Stomach smooth muscle (tissue), 2 donors: ENCODE results near the gene TAF3.
"Not testable (repeated sequence)": the region's sequence is repeated elsewhere in the genome, so short reads cannot be mapped to it uniquely, and the experiment has no call there.

Experiments
- H3K27ac ChIP-seq: one replicate; pipeline ENCODE4 v1.7.0; 2013; ENCODE audit warnings: mild to moderate bottlenecking, low read length, inconsistent platforms
- H3K27me3 ChIP-seq, 2 donors: one replicate each; pipeline ENCODE4 v1.7.0; 2013; ENCODE audit warnings: low read length in 2 of 2; ENCODE audit not compliant: insufficient read depth in 2 of 2, control insufficient read depth in 1 of 2
- H3K36me3 ChIP-seq, 2 donors: one replicate each; pipeline ENCODE4 v1.7.0; 2013; ENCODE audit warnings: low read length in 2 of 2; ENCODE audit not compliant: control insufficient read depth in 2 of 2, insufficient read depth in 2 of 2
- H3K4me1 ChIP-seq: one replicate; pipeline ENCODE4 v1.7.0; 2013; ENCODE audit warnings: low read length; ENCODE audit not compliant: control insufficient read depth, insufficient read depth
- H3K4me3 ChIP-seq, 2 donors: one replicate each; pipeline ENCODE4 v1.7.0; 2013; ENCODE audit warnings: low read length in 2 of 2
- H3K9ac ChIP-seq, 2 donors: one replicate each; pipeline ENCODE4 v1.7.0; 2013; ENCODE audit warnings: low read length in 2 of 2, mild to moderate bottlenecking in 1 of 2
- H3K9me3 ChIP-seq, 2 donors: one replicate each; pipeline ENCODE4 v1.7.0; 2013; ENCODE audit warnings: low read length in 2 of 2; ENCODE audit not compliant: control insufficient read depth in 2 of 2
- donor health status: healthy.
- donor health status: Pancreatic carcinoma.

TAF3 gene

GRCh38 chr10:7818295-7819120 is at the start of gene TAF3:
Gene TAF3 (plus strand): TSS chr10:7818505. CDS start chr10:7818710, 205 bp downstream.
- Histone ChIP-seq H3K4me3 (peak within 1 kb of the TSS; percentile 84 to 99), H3K27ac (peak within 1 kb of the TSS; percentile 18), H3K36me3 (peaks cover 3 to 5% of the 10 kb centered on the region in 2 donors), H3K9ac (peak within 1 kb of the TSS; percentile 64 to 86), H3K27me3 (no peaks in the 10 kb centered on the region), H3K4me1 (peaks cover 17% of the 10 kb centered on the region), H3K9me3 (no peaks in the 10 kb centered on the region)

- H3K4me3 ChIP-seq = no peak overlapping the region
- no peak overlapping the region for H3K27ac ChIP-seq
- no peaks in the 10 kb centered on the region for H3K9me3 ChIP-seq
- H3K36me3 ChIP-seq = peaks cover 32 to 33% of the 10 kb centered on the region in 2 donors
- no peaks in the 10 kb centered on the region for H3K27me3 ChIP-seq
- no peaks in the 10 kb centered on the region for H3K4me1 ChIP-seq
- H3K9ac ChIP-seq = no peak overlapping the region
Measured at GRCh38 chr10:7773845-7774801, 44.2 kb upstream of the TAF3 start.

GRCh38 chr10:7776777-7777176 is 41.5 kb upstream of the TAF3 start:
- H3K36me3 ChIP-seq = peaks cover 32% of the 10 kb centered on the region in 2 donors

GRCh38 chr10:7782194-7782593 is 36.1 kb upstream of the TAF3 start:
- H3K36me3 ChIP-seq = peaks cover 14 to 16% of the 10 kb centered on the region in 2 donors
- H3K9me3 ChIP-seq, H3K4me1 ChIP-seq, H3K4me3 ChIP-seq, H3K9ac ChIP-seq, H3K27ac ChIP-seq, H3K27me3 ChIP-seq: not testable (repeated sequence)

More at GRCh38 chr10:7776777-7777176, 41.5 kb upstream of the TAF3 start:
- H3K27ac ChIP-seq = no peak overlapping the region
- H3K9ac ChIP-seq = no peak overlapping the region
- no peak overlapping the region for H3K4me3 ChIP-seq
- no peaks in the 10 kb centered on the region for H3K9me3 ChIP-seq
- no peaks in the 10 kb centered on the region for H3K4me1 ChIP-seq
- no peaks in the 10 kb centered on the region for H3K27me3 ChIP-seq

GRCh38 chr10:7786430-7786829 is 31.9 kb upstream of the TAF3 start:
- Histone ChIP-seq H3K36me3 (no peaks in the 10 kb centered on the region), H3K4me3 (peak overlapping the region in 1 of 2 donors; percentile 98), H3K9ac (no peak overlapping the region), H3K27ac (no peak overlapping the region), H3K27me3 (no peaks in the 10 kb centered on the region), H3K4me1 (peaks cover 28% of the 10 kb centered on the region), H3K9me3 (no peaks in the 10 kb centered on the region)

GRCh38 chr10:7787150-7787856 is 31.0 kb upstream of the TAF3 start:
- no peaks in the 10 kb centered on the region for H3K36me3 ChIP-seq
- peak overlapping the region; percentile 86 to 94 for H3K9ac ChIP-seq
- H3K27ac ChIP-seq = peak overlapping the region; percentile 43
- peaks cover 28% of the 10 kb centered on the region for H3K4me1 ChIP-seq
- H3K27me3 ChIP-seq = no peaks in the 10 kb centered on the region
- no peaks in the 10 kb centered on the region for H3K9me3 ChIP-seq
- H3K4me3 ChIP-seq = peak overlapping the region; percentile 96 to 98

GRCh38 chr10:7787857-7788638 is 30.3 kb upstream of the TAF3 start, which contains the start of the genes ATP5F1C and KIN:
Gene ATP5F1C (plus strand): TSS chr10:7788177. CDS start chr10:7788208, 31 bp downstream.
Gene KIN (minus strand): TSS chr10:7787993. CDS start chr10:7787933, 60 bp downstream.
- Histone ChIP-seq H3K4me3 (peak within 1 kb of the TSS; percentile 98), H3K9ac (peak within 1 kb of the TSS; percentile 86 to 94), H3K27ac (peak within 1 kb of the TSS; percentile 77), H3K27me3 (no peaks in the 10 kb centered on the region), H3K36me3 (no peaks in the 10 kb centered on the region), H3K9me3 (no peaks in the 10 kb centered on the region), H3K4me1 (peaks cover 28% of the 10 kb centered on the region)

- H3K4me3 ChIP-seq = peak overlapping the region; percentile 98
- peak overlapping the region; percentile 86 to 94 for H3K9ac ChIP-seq
- H3K27me3 ChIP-seq = no peaks in the 10 kb centered on the region
- H3K27ac ChIP-seq = peak overlapping the region; percentile 77
- peaks cover 28% of the 10 kb centered on the region for H3K4me1 ChIP-seq
- H3K9me3 ChIP-seq = no peaks in the 10 kb centered on the region
- no peaks in the 10 kb centered on the region for H3K36me3 ChIP-seq
Measured at GRCh38 chr10:7788639-7789286, 29.5 kb upstream of the TAF3 start.

- Histone ChIP-seq H3K4me3 (peak overlapping the region; percentile 98), H3K9ac (peak overlapping the region; percentile 86 to 94), H3K36me3 (no peaks in the 10 kb centered on the region), H3K9me3 (no peaks in the 10 kb centered on the region), H3K27ac (no peak overlapping the region), H3K27me3 (no peaks in the 10 kb centered on the region), H3K4me1 (peaks cover 28% of the 10 kb centered on the region)
Measured at GRCh38 chr10:7789390-7789789, 28.9 kb upstream of the TAF3 start.
